Fibroblast of lung (primary cell): Measurements from ENCODE around the gene MFN2.

Source experiments
- CTCF ChIP-seq, 2 donors: IDR thresholded peaks in 1 of 2; conservative IDR thresholded peaks in 1 of 2; 1 replicate in 1 of 2; 2 replicates in 1 of 2; pipeline ENCODE4 v1.5.1; 2011 to 2012; ENCODE audit warnings: low read length in 2 of 2, control low read depth in 1 of 2, inconsistent platforms in 1 of 2, low read depth in 1 of 2, mild to moderate bottlenecking in 1 of 2
- EZH2 ChIP-seq: IDR thresholded peaks from 2 replicates; pipeline ENCODE4 v1.5.1; 2012; ENCODE audit warnings: low read length, control low read depth, mild to moderate bottlenecking; ENCODE audit errors: missing control alignments

- TF ChIP-seq CTCF (conservative IDR thresholded peaks at IDR 0.05 in 1 of 2, IDR thresholded peaks at IDR 0.05 in 1 of 2; ENCODE audit: low read depth in 1 of 2, low read length in 2 of 2) (no peak), EZH2 (no peak)
Measured at GRCh38 chr1:12003762-12004161, 23.5 kb downstream of the MFN2 start.
